H9 (cell line): ENCODE measurements around the gene FBXO47. TPM values are rescaled to one million over a fixed set of nuclear protein-coding genes. Genes with fewer than 3 reads are reported as not detected.

Experiments
- DNase-seq: peaks from one replicate; pipeline ENCODE4 v3.0.0-alpha.2; 2017
- H2AFZ ChIP-seq: one replicate; pipeline ENCODE4 v1.6.1; 2013; ENCODE audit warnings: mild to moderate bottlenecking, low read length, control low read depth, moderate library complexity
- H2AK5ac ChIP-seq: 2 replicates; pipeline ENCODE4 v1.6.1; 2013; ENCODE audit warnings: low read length, control low read depth, mixed read lengths; ENCODE audit not compliant: insufficient read length
- H2BK120ac ChIP-seq: one replicate; pipeline ENCODE4 v1.6.1; 2013; ENCODE audit warnings: low read depth, mild to moderate bottlenecking, low read length, control low read depth, inconsistent platforms; ENCODE audit not compliant: poor library complexity, severe bottlenecking
- H2BK12ac ChIP-seq: 2 replicates; pipeline ENCODE4 v1.6.1; 2013; ENCODE audit warnings: low read length, control low read depth, mixed read lengths, low read depth; ENCODE audit not compliant: insufficient read length
- H2BK15ac ChIP-seq: 2 replicates; pipeline ENCODE4 v1.6.1; 2013; ENCODE audit warnings: low read depth, low read length, control low read depth
- H2BK20ac ChIP-seq: one replicate; pipeline ENCODE4 v1.6.1; 2013; ENCODE audit warnings: low read depth, mild to moderate bottlenecking, low read length, control low read depth, inconsistent platforms; ENCODE audit not compliant: poor library complexity, severe bottlenecking
- H2BK5ac ChIP-seq: 2 replicates; pipeline ENCODE4 v1.6.1; 2013; ENCODE audit warnings: low read length, control low read depth, mixed read lengths; ENCODE audit not compliant: insufficient read length
- H3K14ac ChIP-seq: 2 replicates; pipeline ENCODE4 v1.6.1; 2013; ENCODE audit warnings: low read length, control low read depth; ENCODE audit not compliant: insufficient read depth
- H3K18ac ChIP-seq: 2 replicates; pipeline ENCODE4 v1.6.1; 2013; ENCODE audit warnings: low read depth, mild to moderate bottlenecking, mixed read lengths, low read length, control low read depth; ENCODE audit not compliant: insufficient read length
- H3K23ac ChIP-seq: 2 replicates; pipeline ENCODE4 v1.6.1; 2013; ENCODE audit warnings: low read length, control low read depth, mixed read lengths, low read depth; ENCODE audit not compliant: insufficient read length
- H3K23me2 ChIP-seq: 2 replicates; pipeline ENCODE4 v1.6.1; 2013; ENCODE audit warnings: low read depth, mild to moderate bottlenecking, mixed read lengths, low read length, control low read depth; ENCODE audit not compliant: insufficient read length, poor library complexity, severe bottlenecking
- H3K27ac ChIP-seq: 2 replicates; pipeline ENCODE4 v1.5.1; 2013; ENCODE audit warnings: low read length, control low read depth, mixed read lengths, low read depth; ENCODE audit not compliant: insufficient read length
- H3K27me3 ChIP-seq: 2 replicates; pipeline ENCODE4 v1.6.1; 2013; ENCODE audit warnings: low read length, control low read depth, inconsistent platforms; ENCODE audit not compliant: insufficient read depth
- H3K4ac ChIP-seq: 2 replicates; pipeline ENCODE4 v1.6.1; 2013; ENCODE audit warnings: low read depth, mild to moderate bottlenecking, control low read depth, inconsistent platforms, low read length, moderate library complexity
- H3K4me1 ChIP-seq: 2 replicates; pipeline ENCODE4 v1.6.1; 2013; ENCODE audit warnings: low read length, control low read depth, inconsistent platforms; ENCODE audit not compliant: insufficient read depth
- H3K4me2 ChIP-seq: 2 replicates; pipeline ENCODE4 v1.6.1; 2013; ENCODE audit warnings: low read length, control low read depth, mixed read lengths; ENCODE audit not compliant: insufficient read length, insufficient read depth
- H3K56ac ChIP-seq: 2 replicates; pipeline ENCODE4 v1.6.1; 2013; ENCODE audit warnings: low read depth, mild to moderate bottlenecking, mixed read lengths, low read length, control low read depth; ENCODE audit not compliant: insufficient read length
- H3K79me1 ChIP-seq: 2 replicates; pipeline ENCODE4 v1.6.1; 2013; ENCODE audit warnings: low read depth, mild to moderate bottlenecking, moderate library complexity, low read length, control low read depth, inconsistent platforms; ENCODE audit not compliant: insufficient read depth, poor library complexity, severe bottlenecking
- H3K79me2 ChIP-seq: 2 replicates; pipeline ENCODE4 v1.6.1; 2013; ENCODE audit warnings: low read length, control low read depth, inconsistent platforms; ENCODE audit not compliant: insufficient read depth
- H3K9ac ChIP-seq: 2 replicates; pipeline ENCODE4 v1.6.1; 2013; ENCODE audit warnings: low read length, control low read depth, mixed read lengths; ENCODE audit not compliant: insufficient read length; ENCODE audit errors: extremely low read depth
- H3K9me3 ChIP-seq: one replicate; pipeline ENCODE4 v1.6.1; 2013; ENCODE audit warnings: low read depth, low read length, inconsistent platforms; ENCODE audit not compliant: control insufficient read depth
- H3T11ph ChIP-seq: one replicate; pipeline ENCODE4 v1.6.1; 2013; ENCODE audit warnings: mild to moderate bottlenecking, low read length, control low read depth, inconsistent platforms
- H4K20me1 ChIP-seq: one replicate; pipeline ENCODE4 v1.6.1; 2013; ENCODE audit not compliant: control insufficient read depth, insufficient read length, insufficient read depth
- H4K5ac ChIP-seq: 2 replicates; pipeline ENCODE4 v1.6.1; 2013; ENCODE audit warnings: low read depth, mild to moderate bottlenecking, mixed read lengths, low read length, control low read depth; ENCODE audit not compliant: insufficient read length
- H4K8ac ChIP-seq: replicated peaks from 2 replicates; pipeline ENCODE4 v1.6.1; 2013; ENCODE audit warnings: low read length, control low read depth, mixed read lengths, low read depth; ENCODE audit not compliant: insufficient read length
- H4K91ac ChIP-seq: 2 replicates; pipeline ENCODE4 v1.6.1; 2013; ENCODE audit warnings: low read depth, mild to moderate bottlenecking, moderate library complexity, mixed read lengths, low read length, control low read depth; ENCODE audit not compliant: insufficient read length
- H3K27ac Mint-ChIP-seq, 3 experiments: 2 replicates in 2 of 3; 3 replicates in 1 of 3; pipeline ENCODE4 v1.8.0; 2020 to 2021; ENCODE audit warnings: mixed read lengths in 3 of 3, mild to moderate bottlenecking in 1 of 3, moderate library complexity in 1 of 3
- H3K27me3 Mint-ChIP-seq: 2 replicates; pipeline ENCODE4 v1.8.0; 2021; ENCODE audit warnings: low read depth, mild to moderate bottlenecking, moderate library complexity, mixed read lengths
- H3K36me3 Mint-ChIP-seq, 3 experiments: 2 replicates in 2 of 3; 3 replicates in 1 of 3; pipeline ENCODE4 v1.8.0; 2020 to 2021; ENCODE audit warnings: low read depth in 3 of 3, mixed read lengths in 3 of 3; ENCODE audit not compliant: insufficient read depth in 1 of 3
- H3K4me1 Mint-ChIP-seq, 2 experiments: 2 replicates each; pipeline ENCODE4 v1.8.0; 2020; ENCODE audit warnings: mixed read lengths in 2 of 2
- H3K4me3 Mint-ChIP-seq, 2 experiments: 2 replicates in 1 of 2; 3 replicates in 1 of 2; pipeline ENCODE4 v1.8.0; 2020 to 2021; ENCODE audit warnings: mild to moderate bottlenecking in 2 of 2, mixed read lengths in 2 of 2, moderate library complexity in 1 of 2
- H3K9me3 Mint-ChIP-seq, 2 experiments: 2 replicates in 1 of 2; 3 replicates in 1 of 2; pipeline ENCODE4 v1.8.0; 2020; ENCODE audit warnings: mild to moderate bottlenecking in 2 of 2, mixed read lengths in 2 of 2, moderate library complexity in 1 of 2
- CTCF ChIP-seq: fragments of 200-600 bp; sonication (generic); conservative IDR thresholded peaks from 3 replicates; pipeline ENCODE4 v1.8.0; 2021; ENCODE audit warnings: antibody characterized with exemption, mild to moderate bottlenecking
- WGBS: extraction: QIAGEN DNeasy Blood & Tissue Kit; methylation state at CpG from one replicate; pipeline ENCODE4 v1.1.7; 2013; ENCODE audit warnings: missing lambda C conversion rate, low lambda C conversion rate, mixed read lengths; ENCODE audit not compliant: insufficient read length; ENCODE audit errors: extremely low coverage; 5-methylcytosine and 5-hydroxymethylcytosine counted together
- total RNA-seq: library from RNA; stranded (reverse); gene quantifications from 2 replicates; pipeline ENCODE4 v1.2.1, GENCODE V29; 2021

The FBXO47 gene
- total RNA-seq, 1 experiment from 2014 or later = not detected

- H3K36me3 Mint-ChIP-seq = 0 out of 7 replicates have a peak, but pooled peaks cover 0 to 6% (median 0%) of the 10 kb centered on the region in 3 experiments
- H3K9ac ChIP-seq = no peak overlapping the region
- DNase-seq = no peak
- no peak overlapping the region for H3K27ac ChIP-seq
- TF ChIP-seq CTCF = no peak
- no peaks in the 10 kb centered on the region for H3K9me3 ChIP-seq
- no peak overlapping the region for H3K18ac ChIP-seq
- H3K4me1 Mint-ChIP-seq = peaks cover 12 to 27% of the 10 kb centered on the region in 2 experiments
- peaks cover 0 to 5% of the 10 kb centered on the region in 2 experiments; a peak in 1 of 5 replicates for H3K9me3 Mint-ChIP-seq
- no peak overlapping the region for H3K23ac ChIP-seq
- no peak overlapping the region for H2AK5ac ChIP-seq
- no peak overlapping the region for H2AFZ ChIP-seq
- no peak overlapping the region for H3K27ac Mint-ChIP-seq
- no peak overlapping the region for H4K91ac ChIP-seq
- no peak overlapping the region for H3K56ac ChIP-seq
- H4K8ac ChIP-seq = no peak overlapping the region
- no peak overlapping the region for H3K4me3 Mint-ChIP-seq
- H2BK15ac ChIP-seq = no peak overlapping the region
- no peak overlapping the region for H3T11ph ChIP-seq
- no peaks in the 10 kb centered on the region for H3K23me2 ChIP-seq
- H3K79me2 ChIP-seq = no peaks in the 10 kb centered on the region
- H2BK12ac ChIP-seq = no peak overlapping the region
- no CpG with 5 or more reads among the region's 5 CpGs for WGBS
- H2BK120ac ChIP-seq = no peak overlapping the region
- no peak overlapping the region for H2BK20ac ChIP-seq
- H3K14ac ChIP-seq = no peak overlapping the region
- no peaks in the 10 kb centered on the region for H3K27me3 Mint-ChIP-seq
- H3K4me1 ChIP-seq = no peaks in the 10 kb centered on the region
- no peak overlapping the region for H2BK5ac ChIP-seq
- no peak overlapping the region for H3K4me2 ChIP-seq
- no peak overlapping the region for H4K5ac ChIP-seq
- H3K4ac ChIP-seq = no peak overlapping the region
- H3K79me1 ChIP-seq = no peaks in the 10 kb centered on the region
- H3K27me3 ChIP-seq = no peaks in the 10 kb centered on the region
- no peaks in the 10 kb centered on the region for H4K20me1 ChIP-seq
Measured at GRCh38 chr17:38970804-38971203, 3.6 kb upstream of the FBXO47 start.
